SKM-1 (cell line): Measurements from ENCODE around the gene LRP11.
"Not testable (repeated sequence)": the region's sequence is repeated elsewhere in the genome, so short reads cannot be mapped to it uniquely, and the experiment has no call there.

Source experiments
- DNase-seq: peaks from one replicate; lab custom pipeline; 2025; ENCODE audit not compliant: unreplicated experiment; lab: John Stamatoyannopoulos, UW

The LRP11 gene

GRCh38 chr6:149863698-149864577 is at the start of gene LRP11:
Gene LRP11, minus strand, starts transcription at chr6:149864359. Its CDS starts 339 bp downstream, at chr6:149864020.
- DNase-seq = peak; percentile 13

- DNase-seq = no peak
Observed at GRCh38 chr6:149913540-149914240, 49.5 kb upstream of the LRP11 start.

GRCh38 chr6:149913085-149913484 is 48.9 kb upstream of the LRP11 start:
- DNase-seq = no peak

GRCh38 chr6:149912680-149913079 is 48.5 kb upstream of the LRP11 start:
- not testable (repeated sequence) for DNase-seq

GRCh38 chr6:149910721-149911151 is 46.6 kb upstream of the LRP11 start:
- DNase-seq = no peak

- no peak for DNase-seq
Observed at GRCh38 chr6:149909701-149910470, 45.7 kb upstream of the LRP11 start.

- DNase-seq = not testable (repeated sequence)
Observed at GRCh38 chr6:149908480-149908879, 44.3 kb upstream of the LRP11 start.

GRCh38 chr6:149907317-149907716 is 43.2 kb upstream of the LRP11 start:
- no peak for DNase-seq

GRCh38 chr6:149906405-149906804 is 42.2 kb upstream of the LRP11 start:
- no peak for DNase-seq

- DNase-seq = no peak
Observed at GRCh38 chr6:149905911-149906371, 41.8 kb upstream of the LRP11 start.

- DNase-seq = no peak
Observed at GRCh38 chr6:149905371-149905910, 41.3 kb upstream of the LRP11 start.

GRCh38 chr6:149904661-149905370 is 40.7 kb upstream of the LRP11 start:
- DNase-seq = no peak

- no peak for DNase-seq
Observed at GRCh38 chr6:149903938-149904611, 39.9 kb upstream of the LRP11 start.

GRCh38 chr6:149901444-149902140 is 37.4 kb upstream of the LRP11 start:
- no peak for DNase-seq

- DNase-seq = no peak
Observed at GRCh38 chr6:149900620-149901443, 36.7 kb upstream of the LRP11 start.

- no peak for DNase-seq
Observed at GRCh38 chr6:149899926-149900619, 35.9 kb upstream of the LRP11 start.

- no peak for DNase-seq
Observed at GRCh38 chr6:149899486-149899885, 35.3 kb upstream of the LRP11 start.

- DNase-seq = no peak
Observed at GRCh38 chr6:149898966-149899365, 34.8 kb upstream of the LRP11 start.
